HL-60/S4 treated with retinoic acid at 250 ng/mL for 4 days and 3 days (cell line): ENCODE results near the gene EFNB3.

Experiments
- in situ Hi-C: fragments of 300-500 bp; cut with MboI; formaldehyde crosslinking; loops from 2 replicates; pipeline ENCODE4 v1.7.0; 2022; ENCODE audit warnings: low sequenced_read_pairs

The EFNB3 gene

GRCh38 chr17:7697828-7698588, 7.0 kb upstream of the EFNB3 start:
- in situ Hi-C loops = no loop called here

- in situ Hi-C loops = no loop called here
Observed at GRCh38 chr17:7700510-7700909, 4.5 kb upstream of the EFNB3 start.

- in situ Hi-C loops = no loop called here
Observed at GRCh38 chr17:7701681-7702080, 3.3 kb upstream of the EFNB3 start.

- in situ Hi-C loops = no loop called here
Observed at GRCh38 chr17:7702776-7703175, 2.2 kb upstream of the EFNB3 start.

GRCh38 chr17:7703584-7704479, 1.2 kb upstream of the EFNB3 start:
- in situ Hi-C loops = no loop called here

- in situ Hi-C loops = no loop called here
Observed at GRCh38 chr17:7705269-7706255, 560 bp downstream of the EFNB3 start.

- in situ Hi-C loops = no loop called here
Observed at GRCh38 chr17:7706631-7707354, 1.8 kb downstream of the EFNB3 start.

- in situ Hi-C loops = no loop called here
Observed at GRCh38 chr17:7707446-7707845, 2.4 kb downstream of the EFNB3 start.

GRCh38 chr17:7707858-7708750, 3.1 kb downstream of the EFNB3 start:
- in situ Hi-C loops = no loop called here

GRCh38 chr17:7709031-7709430, 4.0 kb downstream of the EFNB3 start:
- in situ Hi-C loops = no loop called here

GRCh38 chr17:7710301-7710700, 5.3 kb downstream of the EFNB3 start:
- in situ Hi-C loops = no loop called here

GRCh38 chr17:7711051-7711755, 6.2 kb downstream of the EFNB3 start:
- in situ Hi-C loops = no loop called here

- in situ Hi-C loops = no loop called here
Observed at GRCh38 chr17:7712111-7712771, 7.2 kb downstream of the EFNB3 start.

GRCh38 chr17:7713782-7714181, 8.8 kb downstream of the EFNB3 start:
- in situ Hi-C loops = no loop called here

- in situ Hi-C loops = no loop called here
Observed at GRCh38 chr17:7714721-7715594, 10.0 kb downstream of the EFNB3 start.

- in situ Hi-C loops = no loop called here
Observed at GRCh38 chr17:7715936-7716886, 11.2 kb downstream of the EFNB3 start.
